ENCODE measurements around the gene SPI1. TPM values are rescaled to one million over a fixed set of nuclear protein-coding genes. Genes with fewer than 3 reads are reported as not detected.
"Not testable (repeated sequence)": the region's sequence is repeated elsewhere in the genome, so short reads cannot be mapped to it uniquely, and the experiment has no call there.

The SPI1 gene
- total RNA-seq, 1 experiment from 2014 or later = 0.22 TPM

GRCh38 chr11:47324520-47324919 is 53.8 kb downstream of the SPI1 start:
- Histone ChIP-seq H3K27me3 (ENCODE audit: low read length) (no peaks in the 10 kb centered on the region), H3K9ac (ENCODE audit: low read length) (no peak overlapping the region), H3F3A (ENCODE audit: low read length, unreplicated experiment) (no peaks in the 10 kb centered on the region), H3K27ac (ENCODE audit: low read length) (no peak overlapping the region), H3K36me3 (ENCODE audit: low read depth, low read length) (no peaks in the 10 kb centered on the region; the same call in 1 of the 2 replicates), H3K9me2 (replicated peaks; ENCODE audit: low read length) (no peaks in the 10 kb centered on the region), H3K4me1 (ENCODE audit: insufficient read depth, low read length) (no peaks in the 10 kb centered on the region), H3K9me3 (ENCODE audit: low read length) (no peaks in the 10 kb centered on the region), H3K4me2 (ENCODE audit: low read length) (no peak overlapping the region), H4K20me1 (ENCODE audit: low read length) (no peaks in the 10 kb centered on the region), H3K79me2 (ENCODE audit: low read length) (no peaks in the 10 kb centered on the region), H2AFZ (ENCODE audit: low read length) (no peak overlapping the region), H3K4me3 (ENCODE audit: low read length) (no peak overlapping the region)
- ATAC-seq = no peak
- POLR2A ChIA-PET (ENCODE audit: unreplicated experiment) = no interaction called here
- DNase-seq = no peak
- BruUV-seq (replicated peaks) = no TSS peak
- TF ChIP-seq EZH2 (IDR thresholded peaks at IDR 0.05; ENCODE audit: low read length, unreplicated experiment) (no peak), CTCF (conservative IDR thresholded peaks at IDR 0.05; ENCODE audit: low read depth, low read length) (no peak), EZH2phosphoT487 (IDR thresholded peaks at IDR 0.05; ENCODE audit: borderline replicate concordance, low read length) (no peak)
- CTCF ChIA-PET = no interaction called here
- intact Hi-C loops (cut with micrococcal nuclease) = no loop called here

GRCh38 chr11:47318166-47318565 is 60.2 kb downstream of the SPI1 start:
- H3F3A ChIP-seq (ENCODE audit: low read length, unreplicated experiment) = no peaks in the 10 kb centered on the region
- intact Hi-C loops (cut with micrococcal nuclease) = no loop called here
- no peaks in the 10 kb centered on the region for H3K9me3 ChIP-seq (ENCODE audit: low read length)
- no peaks in the 10 kb centered on the region for H3K9me2 ChIP-seq (replicated peaks; ENCODE audit: low read length)
- H3K27ac ChIP-seq (ENCODE audit: low read length) = no peak overlapping the region
- POLR2A ChIA-PET (ENCODE audit: unreplicated experiment) = no interaction called here
- no peaks in the 10 kb centered on the region for H3K79me2 ChIP-seq (ENCODE audit: low read length)
- no peaks in the 10 kb centered on the region; the same call in 1 of the 2 replicates for H3K36me3 ChIP-seq (ENCODE audit: low read depth, low read length)
- no peak overlapping the region for H3K9ac ChIP-seq (ENCODE audit: low read length)
- no peaks in the 10 kb centered on the region for H4K20me1 ChIP-seq (ENCODE audit: low read length)
- TF ChIP-seq EZH2 (IDR thresholded peaks at IDR 0.05; ENCODE audit: low read length, unreplicated experiment) = no peak
- TF ChIP-seq EZH2phosphoT487 (IDR thresholded peaks at IDR 0.05; ENCODE audit: borderline replicate concordance, low read length) = no peak
- TF ChIP-seq CTCF (conservative IDR thresholded peaks at IDR 0.05; ENCODE audit: low read depth, low read length) = no peak
- no peak for ATAC-seq
- H2AFZ ChIP-seq (ENCODE audit: low read length) = no peak overlapping the region
- no peaks in the 10 kb centered on the region for H3K4me1 ChIP-seq (ENCODE audit: insufficient read depth, low read length)
- no peak for DNase-seq
- H3K4me3 ChIP-seq (ENCODE audit: low read length) = no peak overlapping the region
- H3K27me3 ChIP-seq (ENCODE audit: low read length) = no peaks in the 10 kb centered on the region
- no peak overlapping the region for H3K4me2 ChIP-seq (ENCODE audit: low read length)
- BruUV-seq (replicated peaks) = no TSS peak
- CTCF ChIA-PET = no interaction called here

- Histone ChIP-seq H3K4me2 (ENCODE audit: low read length) (no peak overlapping the region), H3K27me3 (ENCODE audit: low read length) (no peaks in the 10 kb centered on the region), H3K9ac (ENCODE audit: low read length) (no peak overlapping the region), H3F3A (ENCODE audit: low read length, unreplicated experiment) (no peaks in the 10 kb centered on the region), H3K9me3 (ENCODE audit: low read length) (no peaks in the 10 kb centered on the region), H4K20me1 (ENCODE audit: low read length) (no peaks in the 10 kb centered on the region), H3K4me1 (ENCODE audit: insufficient read depth, low read length) (no peaks in the 10 kb centered on the region), H3K27ac (ENCODE audit: low read length) (no peak overlapping the region), H2AFZ (ENCODE audit: low read length) (no peak overlapping the region), H3K4me3 (ENCODE audit: low read length) (no peak overlapping the region), H3K79me2 (ENCODE audit: low read length) (no peaks in the 10 kb centered on the region), H3K36me3 (ENCODE audit: low read depth, low read length) (no peaks in the 10 kb centered on the region; the same call in 1 of the 2 replicates), H3K9me2 (replicated peaks; ENCODE audit: low read length) (no peaks in the 10 kb centered on the region)
- CTCF ChIA-PET = no interaction called here
- no peak for ATAC-seq
- no TSS peak for BruUV-seq (replicated peaks)
- DNase-seq = no peak
- no peak for TF ChIP-seq EZH2 (IDR thresholded peaks at IDR 0.05; ENCODE audit: low read length, unreplicated experiment)
- TF ChIP-seq CTCF (conservative IDR thresholded peaks at IDR 0.05; ENCODE audit: low read depth, low read length) = no peak
- no peak for TF ChIP-seq EZH2phosphoT487 (IDR thresholded peaks at IDR 0.05; ENCODE audit: borderline replicate concordance, low read length)
- POLR2A ChIA-PET (ENCODE audit: unreplicated experiment) = no interaction called here
- intact Hi-C loops (cut with micrococcal nuclease) = no loop called here
These were observed 61.1 kb downstream of the SPI1 start for GRCh38 chr11:47317064-47317828.

- BruUV-seq (replicated peaks); H3K79me2 ChIP-seq (ENCODE audit: low read length); H3K27ac ChIP-seq (ENCODE audit: low read length); H3K4me3 ChIP-seq (ENCODE audit: low read length); H3K4me1 ChIP-seq (ENCODE audit: insufficient read depth, low read length); H3K9me3 ChIP-seq (ENCODE audit: low read length); H3K36me3 ChIP-seq (ENCODE audit: low read depth, low read length); H3K9ac ChIP-seq (ENCODE audit: low read length); H2AFZ ChIP-seq (ENCODE audit: low read length); H3K4me2 ChIP-seq (ENCODE audit: low read length); ATAC-seq; H4K20me1 ChIP-seq (ENCODE audit: low read length); POLR2A ChIA-PET (ENCODE audit: unreplicated experiment); H3K9me2 ChIP-seq (replicated peaks; ENCODE audit: low read length); DNase-seq; CTCF ChIA-PET; intact Hi-C loops (cut with micrococcal nuclease); H3F3A ChIP-seq (ENCODE audit: low read length, unreplicated experiment); H3K27me3 ChIP-seq (ENCODE audit: low read length): not testable (repeated sequence)
These were observed 61.8 kb downstream of the SPI1 start for GRCh38 chr11:47316501-47316900.

Data from PC-3 (cell line).